HepG2 (cell line): ENCODE measurements around the gene PDGFB. TPM values are rescaled to one million over a fixed set of nuclear protein-coding genes. Genes with fewer than 3 reads are reported as not detected.

ENCODE experiments used
- CAMTA2 ChIP-seq: sonication (generic); formaldehyde crosslinking; IDR thresholded peaks from 2 replicates; pipeline ENCODE4 v1.4.0; 2020; ENCODE audit warnings: mild to moderate bottlenecking, missing genetic modification reagents, borderline replicate concordance
- GZF1 ChIP-seq: sonication (generic); formaldehyde crosslinking; IDR thresholded peaks from 2 replicates; pipeline ENCODE4 v1.5.1; 2020; ENCODE audit warnings: mild to moderate bottlenecking, missing genetic modification reagents
- HNRNPUL1 ChIP-seq: fragments of 200-400 bp; formaldehyde crosslinking; IDR thresholded peaks from 2 replicates; pipeline ENCODE4 v1.6.1; 2017; ENCODE audit warnings: low read depth, mild to moderate bottlenecking, low read length, moderate library complexity
- HOMEZ ChIP-seq: IDR thresholded peaks from 2 replicates; pipeline ENCODE4 v1.6.1; 2016; ENCODE audit warnings: low read depth
- NAIF1 ChIP-seq: sonication (generic); formaldehyde crosslinking; IDR thresholded peaks from 2 replicates; pipeline ENCODE4 v1.5.0; 2020; ENCODE audit warnings: mild to moderate bottlenecking, missing genetic modification reagents, borderline replicate concordance
- ONECUT2 ChIP-seq: sonication (generic); formaldehyde crosslinking; IDR thresholded peaks from 2 replicates; pipeline ENCODE4 v1.4.0; 2020; ENCODE audit warnings: missing genetic modification reagents
- RFX1 ChIP-seq: fragments of 450-650 bp; IDR thresholded peaks from 2 replicates; pipeline ENCODE4 v1.6.1; 2017
- SIN3A ChIP-seq: IDR thresholded peaks from 2 replicates; pipeline ENCODE4 v1.6.1; 2011; ENCODE audit warnings: low read depth, mild to moderate bottlenecking, control low read depth, low read length, borderline replicate concordance
- SMYD3 ChIP-seq: sonication (generic); formaldehyde crosslinking; IDR thresholded peaks from 2 replicates; pipeline ENCODE4 v1.8.1; 2023; ENCODE audit warnings: mild to moderate bottlenecking, missing genetic modification reagents
- TBP ChIP-seq: sonication (generic); formaldehyde crosslinking; IDR thresholded peaks from 2 replicates; pipeline ENCODE4 v1.5.0; 2020; ENCODE audit warnings: missing genetic modification reagents
- YEATS2 ChIP-seq: sonication (generic); formaldehyde crosslinking; IDR thresholded peaks from 2 replicates; pipeline ENCODE4 v1.4.0; 2020; ENCODE audit warnings: missing genetic modification reagents, borderline replicate concordance
- ZBTB44 ChIP-seq: sonication (generic); formaldehyde crosslinking; IDR thresholded peaks from 2 replicates; pipeline ENCODE4 v1.4.0; 2020; ENCODE audit warnings: missing genetic modification reagents
- ZFP62 ChIP-seq: sonication (generic); formaldehyde crosslinking; IDR thresholded peaks from 2 replicates; pipeline ENCODE4 v1.4.0; 2020; ENCODE audit warnings: missing genetic modification reagents
- ZMYM4 ChIP-seq: sonication (generic); formaldehyde crosslinking; IDR thresholded peaks from 2 replicates; pipeline ENCODE4 v1.8.1; 2023; ENCODE audit warnings: mild to moderate bottlenecking, missing genetic modification reagents
- ZNF33B ChIP-seq: sonication (generic); formaldehyde crosslinking; IDR thresholded peaks from 2 replicates; pipeline ENCODE4 v1.5.1; 2020; ENCODE audit warnings: mild to moderate bottlenecking, missing genetic modification reagents
- ZNF350 ChIP-seq: sonication (generic); formaldehyde crosslinking; IDR thresholded peaks from 2 replicates; pipeline ENCODE4 v1.4.0; 2020; ENCODE audit warnings: mild to moderate bottlenecking, low read depth, missing genetic modification reagents, borderline replicate concordance
- polyA plus RNA-seq, 8 experiments: library from polyadenylated mRNA; depleted of rRNA in 3 of 8; stranded (reverse) in 7 of 8; unstranded in 1 of 8; fragments of >200 nt; fragmentation: Illumina TruSeq in 4 of 8; extraction: Trizol in 4 of 8; gene quantifications; 2 replicates each; pipeline versions ENCODE4 v1.2.1 to v1.2.3, GENCODE V29; 2011 to 2016; ENCODE audit warnings: low read depth in 4 of 8, missing spikeins in 1 of 8, mixed read lengths in 1 of 8; ENCODE audit not compliant: insufficient read depth in 1 of 8
- total RNA-seq, 5 experiments: library from RNA; depleted of rRNA; stranded (reverse); fragments of >200 nt; fragmentation: Illumina TruSeq; extraction: Trizol; gene quantifications; 2 replicates each; pipeline ENCODE4 v1.2.3, GENCODE V29; 2016; ENCODE audit warnings: low read depth in 1 of 5
- TF ChIP-seq, protein P1 (sequence below): sonication (generic); formaldehyde crosslinking; IDR thresholded peaks from 2 replicates; pipeline ENCODE4 v1.5.0; 2020; ENCODE audit warnings: mild to moderate bottlenecking, missing genetic modification reagents
- TF ChIP-seq, protein P2 (sequence below), 2 experiments: fragments of 450-650 bp in 1 of 2; sonication (generic) in 1 of 2; formaldehyde crosslinking; IDR thresholded peaks; 2 replicates each; pipeline versions ENCODE4 v1.5.0 to v1.8.0; 2020 to 2022; ENCODE audit warnings: mild to moderate bottlenecking in 1 of 2, missing genetic modification reagents in 1 of 2
- TF ChIP-seq, protein P3 (sequence below): sonication (generic); formaldehyde crosslinking; IDR thresholded peaks from 2 replicates; pipeline ENCODE4 v1.5.1; 2020; ENCODE audit warnings: missing genetic modification reagents, mild to moderate bottlenecking, borderline replicate concordance
- TF ChIP-seq, protein P4 (sequence below): sonication (generic); formaldehyde crosslinking; conservative IDR thresholded peaks from 2 replicates; pipeline ENCODE4 v1.4.0; 2020; ENCODE audit warnings: missing genetic modification reagents

PDGFB gene
- total and polyA plus RNA-seq, 2 of the 13 experiments (the other 11 are each of a cell fraction or from before 2014, with no cell fraction given): 1.4 to 10.1 TPM

DNA sequence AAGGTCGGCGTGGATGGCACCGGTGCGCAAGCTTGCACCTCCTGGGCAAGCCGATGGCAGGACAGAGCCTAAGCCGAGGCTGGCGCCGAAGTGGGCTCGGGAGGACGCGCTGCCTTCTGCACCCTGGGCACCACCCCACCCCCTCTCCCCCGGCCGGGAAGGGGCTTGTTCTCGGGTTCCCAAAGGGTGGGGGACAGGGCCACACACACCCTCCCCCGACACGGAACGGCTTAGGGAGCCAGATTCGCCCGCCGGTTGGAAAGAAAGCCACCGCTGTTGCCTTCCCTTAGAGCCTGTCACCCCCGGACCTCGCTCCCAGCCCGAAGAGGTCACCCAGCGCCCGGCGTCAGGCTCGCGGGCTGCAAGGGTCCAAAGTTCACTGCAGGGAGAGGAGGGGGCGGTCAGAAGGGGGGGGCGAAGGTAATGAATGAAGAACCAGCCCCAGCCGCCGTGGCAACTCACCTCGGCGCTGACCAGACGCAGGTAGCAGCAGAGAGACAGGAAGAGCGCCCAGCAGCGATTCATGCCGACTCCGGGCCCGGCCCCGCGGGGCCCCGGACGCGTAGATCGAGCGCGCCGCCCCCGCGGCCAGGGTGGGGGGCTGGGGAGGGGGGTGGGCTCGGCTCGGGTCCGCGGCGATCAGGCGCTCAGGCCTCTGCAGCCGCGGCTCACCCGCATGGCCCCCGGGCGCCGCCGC, 1.2 kb downstream of the PDGFB start (continued):
- TF ChIP-seq HNRNPUL1 (no peak), NAIF1 (CRISPR knock-in tag) (no peak), SMYD3 (CRISPR knock-in tag) (no peak), ZNF350 (CRISPR knock-in tag) (no peak), ONECUT2 (CRISPR knock-in tag) (no peak), YEATS2 (no peak), HOMEZ (CRISPR knock-in tag) (0 out of 2 replicates have a peak, but pooled peaks have one; percentile 41), RFX1 (no peak), ZMYM4 (CRISPR knock-in tag) (no peak), ZNF33B (CRISPR knock-in tag) (no peak), SIN3A (no peak; the same call in 1 of the 2 replicates), ZBTB44 (CRISPR knock-in tag) (no peak), ZFP62 (CRISPR knock-in tag) (no peak), TBP (CRISPR knock-in tag) (no peak), CAMTA2 (CRISPR knock-in tag) (no peak), GZF1 (CRISPR knock-in tag) (no peak)
- TF ChIP-seq, protein P1, sequence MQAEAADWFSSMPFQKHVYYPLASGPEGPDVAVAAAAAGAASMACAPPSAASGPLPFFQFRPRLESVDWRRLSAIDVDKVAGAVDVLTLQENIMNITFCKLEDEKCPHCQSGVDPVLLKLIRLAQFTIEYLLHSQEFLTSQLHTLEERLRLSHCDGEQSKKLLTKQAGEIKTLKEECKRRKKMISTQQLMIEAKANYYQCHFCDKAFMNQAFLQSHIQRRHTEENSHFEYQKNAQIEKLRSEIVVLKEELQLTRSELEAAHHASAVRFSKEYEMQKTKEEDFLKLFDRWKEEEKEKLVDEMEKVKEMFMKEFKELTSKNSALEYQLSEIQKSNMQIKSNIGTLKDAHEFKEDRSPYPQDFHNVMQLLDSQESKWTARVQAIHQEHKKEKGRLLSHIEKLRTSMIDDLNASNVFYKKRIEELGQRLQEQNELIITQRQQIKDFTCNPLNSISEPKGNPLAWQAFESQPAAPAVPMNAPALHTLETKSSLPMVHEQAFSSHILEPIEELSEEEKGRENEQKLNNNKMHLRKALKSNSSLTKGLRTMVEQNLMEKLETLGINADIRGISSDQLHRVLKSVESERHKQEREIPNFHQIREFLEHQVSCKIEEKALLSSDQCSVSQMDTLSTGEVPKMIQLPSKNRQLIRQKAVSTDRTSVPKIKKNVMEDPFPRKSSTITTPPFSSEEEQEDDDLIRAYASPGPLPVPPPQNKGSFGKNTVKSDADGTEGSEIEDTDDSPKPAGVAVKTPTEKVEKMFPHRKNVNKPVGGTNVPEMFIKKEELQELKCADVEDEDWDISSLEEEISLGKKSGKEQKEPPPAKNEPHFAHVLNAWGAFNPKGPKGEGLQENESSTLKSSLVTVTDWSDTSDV (CRISPR knock-in tag): no peak
- TF ChIP-seq, protein P2, sequence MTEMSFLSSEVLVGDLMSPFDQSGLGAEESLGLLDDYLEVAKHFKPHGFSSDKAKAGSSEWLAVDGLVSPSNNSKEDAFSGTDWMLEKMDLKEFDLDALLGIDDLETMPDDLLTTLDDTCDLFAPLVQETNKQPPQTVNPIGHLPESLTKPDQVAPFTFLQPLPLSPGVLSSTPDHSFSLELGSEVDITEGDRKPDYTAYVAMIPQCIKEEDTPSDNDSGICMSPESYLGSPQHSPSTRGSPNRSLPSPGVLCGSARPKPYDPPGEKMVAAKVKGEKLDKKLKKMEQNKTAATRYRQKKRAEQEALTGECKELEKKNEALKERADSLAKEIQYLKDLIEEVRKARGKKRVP (CRISPR knock-in tag; IDR thresholded peaks at IDR 0.05): 0 out of 4 replicates have a peak, but pooled peaks of 1 of the 2 experiments have one; percentile 12
- TF ChIP-seq, protein P3, sequence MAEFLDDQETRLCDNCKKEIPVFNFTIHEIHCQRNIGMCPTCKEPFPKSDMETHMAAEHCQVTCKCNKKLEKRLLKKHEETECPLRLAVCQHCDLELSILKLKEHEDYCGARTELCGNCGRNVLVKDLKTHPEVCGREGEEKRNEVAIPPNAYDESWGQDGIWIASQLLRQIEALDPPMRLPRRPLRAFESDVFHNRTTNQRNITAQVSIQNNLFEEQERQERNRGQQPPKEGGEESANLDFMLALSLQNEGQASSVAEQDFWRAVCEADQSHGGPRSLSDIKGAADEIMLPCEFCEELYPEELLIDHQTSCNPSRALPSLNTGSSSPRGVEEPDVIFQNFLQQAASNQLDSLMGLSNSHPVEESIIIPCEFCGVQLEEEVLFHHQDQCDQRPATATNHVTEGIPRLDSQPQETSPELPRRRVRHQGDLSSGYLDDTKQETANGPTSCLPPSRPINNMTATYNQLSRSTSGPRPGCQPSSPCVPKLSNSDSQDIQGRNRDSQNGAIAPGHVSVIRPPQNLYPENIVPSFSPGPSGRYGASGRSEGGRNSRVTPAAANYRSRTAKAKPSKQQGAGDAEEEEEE (CRISPR knock-in tag): no peak
- TF ChIP-seq, protein P4, sequence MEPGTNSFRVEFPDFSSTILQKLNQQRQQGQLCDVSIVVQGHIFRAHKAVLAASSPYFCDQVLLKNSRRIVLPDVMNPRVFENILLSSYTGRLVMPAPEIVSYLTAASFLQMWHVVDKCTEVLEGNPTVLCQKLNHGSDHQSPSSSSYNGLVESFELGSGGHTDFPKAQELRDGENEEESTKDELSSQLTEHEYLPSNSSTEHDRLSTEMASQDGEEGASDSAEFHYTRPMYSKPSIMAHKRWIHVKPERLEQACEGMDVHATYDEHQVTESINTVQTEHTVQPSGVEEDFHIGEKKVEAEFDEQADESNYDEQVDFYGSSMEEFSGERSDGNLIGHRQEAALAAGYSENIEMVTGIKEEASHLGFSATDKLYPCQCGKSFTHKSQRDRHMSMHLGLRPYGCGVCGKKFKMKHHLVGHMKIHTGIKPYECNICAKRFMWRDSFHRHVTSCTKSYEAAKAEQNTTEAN (CRISPR knock-in tag): no peak
